SK-N-SH treated with all-trans-retinoic acid at 6 μM for 48 hours (cell line): ENCODE data around the gene OBI1.

ENCODE experiments used
- ATAC-seq: fragments of 200-7000 bp; cut with Tn5 transposase; 3 replicates; pipeline ENCODE4 v1.9.1; 2020; ENCODE audit warnings: mild to moderate bottlenecking, moderate library complexity
- ARNTL ChIP-seq: fragments of 450-650 bp; formaldehyde crosslinking; IDR thresholded peaks from 2 replicates; pipeline ENCODE4 v1.5.0; 2020; ENCODE audit warnings: low read depth, mild to moderate bottlenecking, moderate library complexity, borderline replicate concordance
- BACH2 ChIP-seq: fragments of 250-450 bp; sonication (Bioruptor Pico); IDR thresholded peaks from 2 replicates; pipeline ENCODE4 v1.9.0; 2021; ENCODE audit warnings: mild to moderate bottlenecking, borderline replicate concordance
- CREB5 ChIP-seq: fragments of 250-450 bp; sonication (Bioruptor Pico); IDR thresholded peaks from 2 replicates; pipeline ENCODE4 v1.5.1; 2020; ENCODE audit warnings: low read depth, mild to moderate bottlenecking, moderate library complexity
- CSDC2 ChIP-seq: fragments of 250-450 bp; sonication (Bioruptor Pico); IDR thresholded peaks from 2 replicates; pipeline ENCODE4 v1.5.0; 2020; ENCODE audit warnings: mild to moderate bottlenecking, moderate library complexity
- CSRNP3 ChIP-seq: fragments of 250-450 bp; sonication (Bioruptor Pico); IDR thresholded peaks from 2 replicates; pipeline ENCODE4 v1.5.1; 2021; ENCODE audit warnings: mild to moderate bottlenecking, moderate library complexity
- ESRRG ChIP-seq: fragments of 250-450 bp; sonication (Bioruptor Pico); IDR thresholded peaks from 2 replicates; pipeline ENCODE4 v1.6.1; 2021; ENCODE audit warnings: mild to moderate bottlenecking
- GLIS3 ChIP-seq: fragments of 250-450 bp; sonication (Bioruptor Pico); IDR thresholded peaks from 2 replicates; pipeline ENCODE4 v1.5.0; 2020; ENCODE audit warnings: mild to moderate bottlenecking, moderate library complexity
- OSR1 ChIP-seq: fragments of 250-450 bp; sonication (Bioruptor Pico); IDR thresholded peaks from 2 replicates; pipeline ENCODE4 v1.8.0; 2022; ENCODE audit warnings: moderate library complexity, mild to moderate bottlenecking, inconsistent platforms
- PATZ1 ChIP-seq: fragments of 250-450 bp; sonication (Bioruptor Pico); IDR thresholded peaks from 2 replicates; pipeline ENCODE4 v1.8.0; 2020; ENCODE audit warnings: mild to moderate bottlenecking, moderate library complexity, borderline replicate concordance
- POU6F1 ChIP-seq: fragments of 250-450 bp; sonication (Bioruptor Pico); IDR thresholded peaks from 2 replicates; pipeline ENCODE4 v1.8.0; 2021; ENCODE audit warnings: low read depth, mild to moderate bottlenecking, moderate library complexity, borderline replicate concordance
- PPARA ChIP-seq: fragments of 250-450 bp; sonication (Bioruptor Pico); IDR thresholded peaks from 2 replicates; pipeline ENCODE4 v1.5.0; 2020; ENCODE audit warnings: mild to moderate bottlenecking, borderline replicate concordance
- RARB ChIP-seq: fragments of 250-450 bp; sonication (Bioruptor Pico); IDR thresholded peaks from 2 replicates; pipeline ENCODE4 v1.8.0; 2021; ENCODE audit warnings: mild to moderate bottlenecking, moderate library complexity
- SNAI2 ChIP-seq: fragments of 250-450 bp; sonication (Bioruptor Pico); IDR thresholded peaks from 2 replicates; pipeline ENCODE4 v1.5.0; 2020; ENCODE audit warnings: mild to moderate bottlenecking, moderate library complexity
- TCF4 ChIP-seq: fragments of 250-450 bp; sonication (Bioruptor Pico); IDR thresholded peaks from 2 replicates; pipeline ENCODE4 v1.8.0; 2021; ENCODE audit warnings: mild to moderate bottlenecking, moderate library complexity, borderline replicate concordance
- TOX ChIP-seq: fragments of 250-450 bp; sonication (Bioruptor Pico); IDR thresholded peaks from 2 replicates; pipeline ENCODE4 v1.8.0; 2021; ENCODE audit warnings: mild to moderate bottlenecking, moderate library complexity, borderline replicate concordance
- TSHZ2 ChIP-seq: fragments of 250-450 bp; sonication (Bioruptor Pico); IDR thresholded peaks from 2 replicates; pipeline ENCODE4 v1.5.0; 2020; ENCODE audit warnings: mild to moderate bottlenecking, moderate library complexity
- ZFP3 ChIP-seq: fragments of 250-450 bp; sonication (Bioruptor Pico); IDR thresholded peaks from 2 replicates; pipeline ENCODE4 v1.5.0; 2020; ENCODE audit warnings: mild to moderate bottlenecking, moderate library complexity
- ZFP30 ChIP-seq: fragments of 450-650 bp; formaldehyde crosslinking; IDR thresholded peaks from 2 replicates; pipeline ENCODE4 v1.5.0; 2022; ENCODE audit warnings: mild to moderate bottlenecking, moderate library complexity
- ZNF70 ChIP-seq: fragments of 450-650 bp; formaldehyde crosslinking; IDR thresholded peaks from 2 replicates; pipeline ENCODE4 v1.5.0; 2020; ENCODE audit warnings: mild to moderate bottlenecking, moderate library complexity

Gene OBI1

GRCh38 chr13:78595495-78596398 is 63.2 kb downstream of the OBI1 start:
- TF ChIP-seq TOX (no peak), RARB (CRISPR knock-in tag) (no peak), PPARA (CRISPR knock-in tag) (no peak), CSDC2 (CRISPR knock-in tag) (no peak), CSRNP3 (CRISPR knock-in tag) (no peak), PATZ1 (CRISPR knock-in tag) (no peak), ARNTL (CRISPR knock-in tag) (no peak), BACH2 (CRISPR knock-in tag) (no peak), SNAI2 (CRISPR knock-in tag) (no peak), ZNF70 (no peak), ZFP30 (CRISPR knock-in tag) (no peak), OSR1 (CRISPR knock-in tag) (no peak), GLIS3 (no peak), TCF4 (CRISPR knock-in tag) (no peak), POU6F1 (no peak)
- ATAC-seq = peak; percentile 80

GRCh38 chr13:78594456-78594975 is 64.4 kb downstream of the OBI1 start:
- no peak for TF ChIP-seq CSRNP3 (CRISPR knock-in tag)
- TF ChIP-seq ZFP3 (CRISPR knock-in tag) = no peak
- no peak for TF ChIP-seq PPARA (CRISPR knock-in tag)
- no peak for TF ChIP-seq CREB5 (CRISPR knock-in tag)
- no peak for TF ChIP-seq ZFP30 (CRISPR knock-in tag)
- no peak for TF ChIP-seq ARNTL (CRISPR knock-in tag)
- TF ChIP-seq OSR1 (CRISPR knock-in tag) = no peak
- TF ChIP-seq POU6F1 = no peak
- no peak for TF ChIP-seq PATZ1 (CRISPR knock-in tag)
- no peak for TF ChIP-seq SNAI2 (CRISPR knock-in tag)
- no peak for TF ChIP-seq ESRRG
- TF ChIP-seq TSHZ2 (CRISPR knock-in tag) = no peak
- no peak for TF ChIP-seq TCF4 (CRISPR knock-in tag)
- no peak for TF ChIP-seq CSDC2 (CRISPR knock-in tag)
- ATAC-seq = no peak
